HK-2 (cell line): Measurements from ENCODE around the gene MTA1.

Source experiments
- DNase-seq: peaks from one replicate; pipeline ENCODE4 v3.0.0-alpha.2; 2018; ENCODE audit not compliant: unreplicated experiment

The MTA1 gene

GRCh38 chr14:105497671-105498429, 78.2 kb downstream of the MTA1 start:
- no peak for DNase-seq

GRCh38 chr14:105498430-105499255, 79.0 kb downstream of the MTA1 start:
- no peak for DNase-seq

- no peak for DNase-seq
Observed at GRCh38 chr14:105499256-105500035, 79.8 kb downstream of the MTA1 start.

- DNase-seq = no peak
Observed at GRCh38 chr14:105500036-105500725, 80.6 kb downstream of the MTA1 start.

GRCh38 chr14:105500726-105501101, 81.1 kb downstream of the MTA1 start:
- no peak for DNase-seq

- no peak for DNase-seq
Observed at GRCh38 chr14:105501504-105502291, 82.1 kb downstream of the MTA1 start.

- DNase-seq = no peak
Observed at GRCh38 chr14:105502446-105503295, 83.0 kb downstream of the MTA1 start.

- DNase-seq = no peak
Observed at GRCh38 chr14:105503296-105503640, 83.6 kb downstream of the MTA1 start.

GRCh38 chr14:105503935-105504692, 84.5 kb downstream of the MTA1 start:
- DNase-seq = no peak

GRCh38 chr14:105505101-105505500, 85.5 kb downstream of the MTA1 start:
- no peak for DNase-seq

GRCh38 chr14:105507247-105507646, 87.6 kb downstream of the MTA1 start:
- DNase-seq = no peak

- DNase-seq = no peak
Observed at GRCh38 chr14:105508069-105508468, 88.4 kb downstream of the MTA1 start.

- no peak for DNase-seq
Observed at GRCh38 chr14:105508601-105509000, 89.0 kb downstream of the MTA1 start.

GRCh38 chr14:105517096-105517495, 97.5 kb downstream of the MTA1 start:
- DNase-seq = no peak

- DNase-seq = no peak
Observed at GRCh38 chr14:105519946-105520698, 100.5 kb downstream of the MTA1 start.
